Panc1 (cell line): ENCODE measurements around the gene VPS13A. TPM values are rescaled to one million over a fixed set of nuclear protein-coding genes. Genes with fewer than 3 reads are reported as not detected.
"Not testable (repeated sequence)": the region's sequence is repeated elsewhere in the genome, so short reads cannot be mapped to it uniquely, and the experiment has no call there.

Experiments used
- ATAC-seq: fragments of 200-7000 bp; cut with Tn5 transposase; 2 replicates; pipeline ENCODE4 v1.9.1; 2020; ENCODE audit warnings: mild to moderate bottlenecking, moderate library complexity
- BruUV-seq: library from RNA; stranded (reverse); fragments of 400-500 nt; replicated peaks from 2 replicates; lab custom pipeline; 2021; lab: Mats Ljungman, UMichigan
- CTCF ChIA-PET: fragments of 300-600 bp; sonication (Branson Sonifier 250); formaldehyde crosslinking; loops from one replicate; lab custom pipeline; 2022; ENCODE audit warnings: antibody characterized with exemption; lab: Charles Lee
- POLR2A ChIA-PET: fragments of 300-600 bp; sonication (Branson Sonifier 250); formaldehyde crosslinking; loops from one replicate; lab custom pipeline; 2022; ENCODE audit warnings: antibody characterized with exemption; lab: Charles Lee
- DNase-seq: peaks from one replicate; pipeline ENCODE4 v3.0.0-alpha.2; 2010; ENCODE audit warnings: low read depth, low spot score
- H3K27ac ChIP-seq: 2 replicates; pipeline ENCODE4 v1.5.1; 2011; ENCODE audit warnings: mild to moderate bottlenecking, low read length, inconsistent platforms
- H3K27me3 ChIP-seq: fragments of 200-500 bp; sonication (Bioruptor generic); 2 replicates; pipeline ENCODE4 v1.6.0; 2014; ENCODE audit warnings: low read length, inconsistent platforms; ENCODE audit not compliant: control insufficient read depth, insufficient read depth
- H3K36me3 ChIP-seq: fragments of 200-500 bp; sonication (Bioruptor generic); 2 replicates; pipeline ENCODE4 v1.5.1; 2014; ENCODE audit warnings: inconsistent platforms, mild to moderate bottlenecking, low read length, moderate library complexity; ENCODE audit not compliant: control insufficient read depth, insufficient read depth
- H3K4me1 ChIP-seq: 2 replicates; pipeline ENCODE4 v1.5.1; 2011; ENCODE audit warnings: inconsistent platforms, mild to moderate bottlenecking, low read length, moderate library complexity; ENCODE audit not compliant: control insufficient read depth, insufficient read depth
- H3K4me3 ChIP-seq, 2 experiments: 2 replicates each; pipeline ENCODE4 v1.5.1; 2011 to 2012; ENCODE audit warnings: low read depth in 2 of 2, low read length in 2 of 2, mild to moderate bottlenecking in 2 of 2, inconsistent platforms in 1 of 2, moderate library complexity in 1 of 2
- H3K9me3 ChIP-seq: fragments of 200-500 bp; sonication (Bioruptor generic); 2 replicates; pipeline ENCODE4 v1.5.1; 2014; ENCODE audit warnings: low read depth, mild to moderate bottlenecking, inconsistent platforms, low read length, moderate library complexity; ENCODE audit not compliant: control insufficient read depth, insufficient read depth
- CTCF ChIP-seq: fragments of 450-650 bp; IDR thresholded peaks from 2 replicates; pipeline ENCODE4 v1.5.1; 2017; ENCODE audit warnings: mild to moderate bottlenecking
- POLR2AphosphoS5 ChIP-seq: IDR thresholded peaks from 2 replicates; pipeline ENCODE4 v1.6.1; 2012; ENCODE audit warnings: mild to moderate bottlenecking, low read depth, low read length, moderate library complexity
- REST ChIP-seq, 2 experiments: IDR thresholded peaks; 2 replicates each; pipeline ENCODE4 v1.6.1; 2011 to 2012; ENCODE audit warnings: low read depth in 2 of 2, control low read depth in 1 of 2, low read length in 1 of 2, mild to moderate bottlenecking in 1 of 2, moderate library complexity in 1 of 2; ENCODE audit not compliant: insufficient read depth in 1 of 2
- SIN3A ChIP-seq: IDR thresholded peaks from 2 replicates; pipeline ENCODE4 v1.6.1; 2012; ENCODE audit warnings: low read depth, mild to moderate bottlenecking, low read length, moderate library complexity, borderline replicate concordance; ENCODE audit not compliant: insufficient read depth
- TCF7L2 ChIP-seq: IDR thresholded peaks from 2 replicates; pipeline ENCODE4 v1.6.1; 2011; ENCODE audit warnings: mild to moderate bottlenecking, low read depth, low read length, inconsistent platforms
- in situ Hi-C: cut with HindIII; loops from 2 replicates; pipeline ENCODE4 v1.10.0; 2016; ENCODE audit warnings: low sequenced_read_pairs, low pct_unique_long_range_greater_than_20kb
- intact Hi-C: fragments of 100-400 bp; cut with micrococcal nuclease; formaldehyde crosslinking; loops from one replicate; pipeline ENCODE4 v1.10.0; 2022; ENCODE audit not compliant: unreplicated experiment
- total RNA-seq: library from RNA; stranded (reverse); gene quantifications from one replicate; pipeline ENCODE4 v1.2.1, GENCODE V29; 2021; ENCODE audit not compliant: unreplicated experiment

VPS13A gene
- total RNA-seq, 1 experiment from 2014 or later, result 26.1 TPM

GRCh38 chr9:77391834-77392233, 214.5 kb downstream of the VPS13A start:
- no TSS peak for BruUV-seq

GRCh38 chr9:77392328-77392727, 215.0 kb downstream of the VPS13A start:
- TF ChIP-seq REST (IDR thresholded peaks at IDR 0.05; ENCODE audit: insufficient read depth in 1 of 2, low read depth in 2 of 2, low read length in 1 of 2), result no peak
- TF ChIP-seq CTCF, result no peak
- no peak for TF ChIP-seq SIN3A
- TF ChIP-seq POLR2AphosphoS5, result no peak
- Histone ChIP-seq H3K27me3 (no peaks in the 10 kb centered on the region), H3K9me3 (no peaks in the 10 kb centered on the region), H3K4me3 (no peak overlapping the region), H3K4me1 (no peaks in the 10 kb centered on the region), H3K27ac (no peak overlapping the region), H3K36me3 (no peaks in the 10 kb centered on the region)
- BruUV-seq, result no TSS peak
- POLR2A ChIA-PET, result no interaction called here
- intact Hi-C loops (no loop called here), in situ Hi-C loops (no loop called here)
- ATAC-seq (no peak), DNase-seq (no peak)
- CTCF ChIA-PET, result no interaction called here

More at GRCh38 chr9:77391834-77392233, 214.5 kb downstream of the VPS13A start:
- Histone ChIP-seq H3K9me3 (no peaks in the 10 kb centered on the region), H3K4me3 (no peak overlapping the region), H3K27ac (no peak overlapping the region), H3K4me1 (no peaks in the 10 kb centered on the region), H3K27me3 (no peaks in the 10 kb centered on the region), H3K36me3 (no peaks in the 10 kb centered on the region)
- in situ Hi-C loops (no loop called here), intact Hi-C loops (no loop called here)
- no peak for ATAC-seq
- ChIA-PET CTCF (no interaction called here), POLR2A (no interaction called here)
- no peak for TF ChIP-seq POLR2AphosphoS5
- no peak for TF ChIP-seq CTCF
- no peak for TF ChIP-seq REST (IDR thresholded peaks at IDR 0.05; ENCODE audit: insufficient read depth in 1 of 2, low read depth in 2 of 2, low read length in 1 of 2)
- TF ChIP-seq SIN3A, result no peak
- no peak for TF ChIP-seq TCF7L2
- DNase-seq, result no peak

- intact Hi-C loops, DNase-seq, H3K36me3 ChIP-seq, ATAC-seq, CTCF ChIA-PET, H3K9me3 ChIP-seq, H3K27me3 ChIP-seq, H3K4me1 ChIP-seq, in situ Hi-C loops, H3K4me3 ChIP-seq, H3K27ac ChIP-seq, POLR2A ChIA-PET, BruUV-seq: not testable (repeated sequence)
These were observed 221.2 kb downstream of the VPS13A start for GRCh38 chr9:77398581-77398980.
